NOMO-1 treated with DMSO at 0.1 percent for 48 hours (cell line): ENCODE data around the gene RNF181.
"Not testable (repeated sequence)": the region's sequence is repeated elsewhere in the genome, so short reads cannot be mapped to it uniquely, and the experiment has no call there.

Source experiments
- DNase-seq: peaks from one replicate; lab custom pipeline; 2025; ENCODE audit not compliant: unreplicated experiment; lab: John Stamatoyannopoulos, UW

Gene RNF181

GRCh38 chr2:85577063-85577385 lies 18.5 kb upstream of the RNF181 start:
- DNase-seq: no peak

GRCh38 chr2:85577386-85578242 lies 17.9 kb upstream of the RNF181 start, which contains the start of gene VAMP8:
VAMP8 (plus strand) TSS chr2:85577586; CDS start chr2:85577647, 61 bp downstream.
- peak; percentile 62 for DNase-seq

DNA sequence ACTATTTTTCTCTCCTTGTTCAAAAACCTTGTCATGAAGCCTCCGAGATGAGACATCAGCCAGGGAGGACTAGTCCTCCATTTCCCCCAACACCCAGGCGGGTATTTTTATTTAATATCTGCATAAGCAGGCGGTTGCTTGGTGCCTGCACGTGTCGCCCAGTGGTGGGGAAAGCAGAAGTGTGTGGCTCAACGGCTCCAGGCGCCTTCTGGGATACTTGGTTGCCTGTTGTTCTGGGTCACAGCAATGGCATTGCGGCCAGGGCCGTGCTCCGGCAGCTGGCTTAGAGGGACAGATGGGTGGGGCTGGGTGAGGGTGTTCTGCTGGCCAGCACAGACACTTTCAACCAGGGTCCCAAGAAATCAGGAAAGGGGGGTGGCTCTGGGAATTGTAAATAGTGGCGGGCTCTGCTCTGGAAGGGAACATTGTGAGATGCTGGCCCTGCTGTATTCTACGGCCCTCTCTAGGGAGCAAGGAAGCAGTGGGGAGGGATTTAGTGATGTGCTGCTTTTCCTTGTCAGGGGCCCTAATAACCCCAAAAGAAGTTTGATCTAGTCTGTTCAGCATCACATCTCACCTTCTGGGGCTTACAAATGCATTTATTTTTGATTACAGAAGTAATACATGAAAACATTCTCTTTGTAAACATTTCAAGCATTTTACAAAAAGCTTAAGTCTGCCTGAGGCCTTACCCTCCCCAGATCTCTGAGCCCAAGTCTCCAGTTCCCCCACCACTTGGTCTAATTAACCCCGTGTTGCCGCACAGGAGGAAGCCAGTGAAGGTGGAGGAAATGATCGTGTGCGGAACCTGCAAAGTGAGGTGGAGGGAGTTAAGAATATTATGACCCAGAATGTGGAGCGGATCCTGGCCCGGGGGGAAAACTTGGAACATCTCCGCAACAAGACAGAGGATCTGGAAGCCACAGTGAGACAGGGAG lies 17.0 kb upstream of the RNF181 start:
- DNase-seq: peak; percentile 88

- peak; percentile 58 for DNase-seq
Measured at GRCh38 chr2:85579266-85579935, 16.1 kb upstream of the RNF181 start.

- DNase-seq: no peak
Measured at GRCh38 chr2:85580206-85580605, 15.3 kb upstream of the RNF181 start.

DNA sequence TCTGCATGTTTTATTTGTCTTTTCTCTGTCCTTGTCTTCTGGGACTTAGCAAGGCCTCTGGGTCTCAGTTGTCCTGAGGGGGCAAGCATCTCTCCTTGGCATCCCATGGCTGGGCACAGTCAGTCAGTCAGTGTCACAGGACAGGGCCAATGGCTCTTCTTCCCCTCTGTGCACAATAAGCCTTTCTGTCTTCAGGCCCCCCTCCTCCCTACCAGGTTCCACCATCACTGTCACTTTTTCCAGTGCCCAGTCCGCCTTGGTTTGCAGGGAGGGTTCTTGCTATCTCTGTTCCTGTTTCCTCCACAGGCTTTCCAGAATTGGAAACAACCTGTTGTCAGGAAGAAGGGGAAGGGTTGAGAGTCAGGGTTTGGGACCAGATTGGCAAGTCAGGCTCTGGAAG lies 13.1 kb upstream of the RNF181 start:
- no peak for DNase-seq

DNA sequence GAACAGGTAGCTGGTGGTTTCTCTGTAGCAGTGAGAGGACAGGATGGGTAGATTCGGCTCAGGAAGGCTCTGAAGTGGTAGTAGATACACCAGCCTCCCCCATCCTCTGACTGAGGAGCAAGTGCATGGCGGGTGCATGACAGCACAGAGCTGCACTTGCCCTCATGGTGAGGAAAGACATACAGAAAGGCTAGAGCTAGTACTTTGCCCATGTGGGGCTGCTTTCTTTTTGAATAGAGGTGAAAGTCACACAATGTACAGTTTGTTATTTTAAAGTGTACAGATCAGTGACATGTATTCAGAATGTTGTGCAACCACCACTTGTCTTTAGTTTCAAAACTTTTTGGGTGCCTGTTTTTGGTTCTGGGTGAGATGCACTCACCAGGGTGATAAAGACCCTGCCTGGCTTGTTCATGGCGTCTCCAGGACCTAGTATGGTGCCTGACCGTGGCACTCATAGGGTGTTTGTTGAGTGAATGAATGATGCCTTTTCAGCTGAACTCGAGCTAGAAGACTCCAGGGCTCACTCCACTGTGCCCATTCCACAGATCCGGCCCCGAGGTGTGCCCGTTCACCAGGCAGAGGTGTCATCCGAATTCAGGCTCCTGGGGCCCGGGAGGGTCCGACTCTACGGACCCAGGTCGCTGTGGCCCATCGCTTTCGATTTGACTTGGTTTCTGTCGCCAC lies 11.7 kb upstream of the RNF181 start:
- no peak for DNase-seq

DNA sequence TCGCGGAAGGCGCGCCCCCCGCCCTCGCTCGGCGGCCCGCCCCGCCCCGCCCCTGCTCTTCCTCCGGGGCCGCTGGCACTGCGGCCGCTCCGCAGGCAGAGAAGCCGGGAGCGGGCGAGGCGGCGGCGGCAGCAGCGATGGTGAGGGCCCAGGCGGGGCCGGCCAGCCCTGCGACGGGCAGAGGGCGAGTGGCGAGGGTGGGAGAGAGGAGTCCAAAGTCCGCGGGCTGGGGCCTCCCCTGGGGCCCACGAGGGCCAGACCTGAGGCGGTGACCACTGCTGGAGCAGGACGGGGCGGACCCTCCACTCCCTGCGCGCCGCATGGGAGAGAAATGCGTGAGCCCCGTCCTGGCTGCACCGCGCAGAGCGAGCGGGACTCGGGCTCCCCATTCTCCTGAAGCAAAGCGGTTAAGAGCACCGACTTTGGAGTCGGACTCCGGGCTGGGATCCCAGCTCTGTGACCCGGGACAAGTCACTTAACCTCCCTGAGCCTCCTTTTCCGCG lies 11.1 kb upstream of the RNF181 start, which contains the start of gene VAMP5:
VAMP5 (plus strand) TSS at position 78 of the 503 bp plus-strand sequence; CDS start at position 138, 60 bp downstream.
- no peak for DNase-seq

GRCh38 chr2:85584857-85585780 lies 10.4 kb upstream of the RNF181 start:
- no peak for DNase-seq

- DNase-seq: peak; percentile 8
Measured at GRCh38 chr2:85585781-85586105, 9.8 kb upstream of the RNF181 start.

DNA sequence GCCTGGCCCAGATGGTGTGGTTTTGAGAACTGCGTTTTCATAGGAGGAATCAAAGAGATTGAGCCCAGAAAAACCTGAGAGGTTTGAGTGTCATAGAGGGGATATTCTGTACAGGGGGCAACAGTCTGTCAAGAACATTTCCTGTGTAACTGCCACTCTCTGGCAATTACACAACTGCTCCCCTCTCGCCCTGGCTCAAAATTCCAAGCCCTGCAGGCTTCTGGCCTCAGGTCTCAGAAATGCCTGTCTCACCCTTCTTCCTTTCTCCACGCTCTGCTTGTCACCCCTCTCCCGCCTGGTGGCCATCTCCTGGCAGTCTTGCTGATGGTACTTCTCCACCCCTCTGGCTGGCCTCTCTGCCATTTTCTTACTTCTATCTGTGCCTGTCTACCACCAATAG lies 7.3 kb upstream of the RNF181 start:
- DNase-seq: no peak

DNA sequence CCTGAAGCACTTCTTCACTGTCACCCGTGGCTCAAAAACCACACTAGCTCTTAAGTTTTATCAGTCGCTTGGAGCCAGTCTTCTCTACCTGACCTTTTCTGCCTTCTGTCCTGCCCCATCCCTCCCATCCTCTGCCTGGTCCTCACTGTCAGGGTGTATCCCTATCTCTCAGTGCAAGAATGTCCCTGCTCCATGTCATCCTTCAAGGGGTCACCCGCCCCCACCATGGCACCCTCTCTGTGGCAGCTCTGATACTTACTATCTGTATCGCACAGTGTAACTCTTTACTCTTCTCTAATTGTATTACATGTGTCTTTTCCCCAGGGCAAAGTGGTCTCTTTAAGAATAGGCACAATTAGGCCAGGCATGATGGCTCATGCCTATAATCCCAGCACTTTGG lies 6.9 kb upstream of the RNF181 start:
- DNase-seq: no peak

- DNase-seq: no peak
Measured at GRCh38 chr2:85589181-85589580, 6.4 kb upstream of the RNF181 start.

GRCh38 chr2:85589982-85590791 lies 5.4 kb upstream of the RNF181 start:
- no peak for DNase-seq

DNA sequence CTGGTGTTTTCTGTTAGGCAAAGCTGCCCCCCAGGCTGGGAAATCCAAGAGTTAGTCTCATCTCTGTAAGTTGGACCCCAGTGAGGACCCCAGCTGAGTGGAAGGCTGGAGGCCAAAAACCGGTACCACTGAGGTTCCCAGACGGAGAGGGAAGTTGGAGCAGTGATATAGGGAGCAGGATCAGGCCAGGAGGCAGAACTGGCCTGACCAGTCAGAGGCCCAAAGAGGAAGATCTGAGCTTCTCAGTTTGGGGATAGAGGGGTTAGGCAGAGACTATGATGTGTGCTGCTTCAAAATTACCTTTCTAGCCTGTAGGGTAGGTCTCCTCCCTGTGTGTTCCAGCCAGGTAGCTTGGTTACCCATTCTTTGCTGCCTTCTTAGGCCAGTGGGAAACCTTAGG lies 4.6 kb upstream of the RNF181 start:
- no peak for DNase-seq

GRCh38 chr2:85591563-85591962 lies 4.0 kb upstream of the RNF181 start:
- DNase-seq: no peak

GRCh38 chr2:85592299-85592698 lies 3.2 kb upstream of the RNF181 start:
- DNase-seq: not testable (repeated sequence)

- DNase-seq: no peak
Measured at GRCh38 chr2:85593023-85593422, 2.5 kb upstream of the RNF181 start.
